KBM-7 (cell line): ENCODE data around the gene SNX1.
A peak's percentile ranks its signal among the peaks of the same experiment; 100 is the strongest.
"Not testable (repeated sequence)": the region's sequence is repeated elsewhere in the genome, so short reads cannot be mapped to it uniquely, and the experiment has no call there.

Experiments
- DNase-seq: peaks from one replicate; pipeline ENCODE4 v3.0.0-alpha.2; 2015
- in situ Hi-C: fragments of 300-500 bp; cut with MboI; formaldehyde crosslinking; loops from 2 replicates; pipeline ENCODE4 v1.14.3; 2020; ENCODE audit warnings: low sequenced_read_pairs, low pct_unique_long_range_greater_than_20kb, mixed read lengths

Gene SNX1

DNA sequence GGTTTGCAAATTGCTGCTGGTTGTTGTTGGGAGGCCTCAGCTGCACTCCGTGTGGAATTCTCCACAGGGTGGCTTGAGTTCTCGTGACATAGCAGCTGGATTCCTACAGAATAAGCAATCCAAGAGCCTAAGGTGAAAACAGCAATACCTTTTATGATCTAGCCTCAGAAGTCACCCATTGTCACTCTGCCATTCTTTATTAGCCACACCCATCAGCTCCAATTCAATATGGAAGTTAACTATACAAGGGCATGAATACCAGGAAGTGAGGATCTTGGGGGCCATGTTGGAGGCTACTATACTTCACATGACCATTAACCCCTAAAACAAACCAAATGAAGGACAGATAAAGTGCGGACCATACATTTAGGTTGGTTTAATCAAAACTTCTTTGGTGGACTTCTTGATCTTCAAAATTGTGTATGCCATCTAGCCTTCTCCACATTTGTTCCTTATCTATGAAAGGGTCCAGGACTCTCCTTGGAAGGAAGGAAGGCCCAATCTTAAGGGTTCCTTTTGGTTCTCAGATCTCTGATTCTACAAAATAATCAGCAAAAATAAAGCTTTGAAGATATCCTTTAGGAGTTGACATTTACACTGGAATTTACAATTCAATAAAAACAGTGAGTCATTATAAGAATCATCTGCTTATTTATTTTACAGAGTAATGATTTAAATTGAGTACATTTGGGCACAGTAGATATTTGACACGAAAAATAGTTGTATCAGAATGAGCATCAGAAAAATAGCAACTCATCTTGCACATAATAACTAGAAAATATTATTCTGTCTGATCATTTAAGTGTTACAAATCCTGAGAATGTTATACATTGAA, 23.6 kb upstream of the SNX1 start:
- in situ Hi-C loops, result loop anchor here (25.0 kb wide), 1 partner anchor 460 kb away; no protein-coding TSS in a partner anchor
- DNase-seq, result no peak

DNA sequence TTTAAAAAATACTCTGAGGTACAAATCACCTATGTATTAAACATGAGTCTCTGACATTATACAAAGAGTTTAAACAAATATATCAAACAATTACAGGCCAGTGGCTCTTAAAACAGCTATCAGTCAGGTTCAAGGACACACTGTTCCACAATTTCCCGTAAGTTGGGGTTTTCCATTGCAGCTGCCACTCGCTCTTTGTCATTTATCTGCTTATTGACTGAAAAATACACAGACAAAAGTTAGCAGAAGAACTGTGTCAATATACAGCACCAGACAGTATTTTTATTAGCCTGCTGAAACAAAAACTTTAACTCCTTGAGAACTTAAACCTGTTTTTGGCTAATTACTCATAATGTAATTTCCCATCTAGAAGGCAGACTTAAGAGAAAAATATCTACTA, 23.0 kb upstream of the SNX1 start:
- no peak for DNase-seq
- in situ Hi-C loops, result loop anchor here (25.0 kb wide), 1 partner anchor 461 kb away; no protein-coding TSS in a partner anchor

DNA sequence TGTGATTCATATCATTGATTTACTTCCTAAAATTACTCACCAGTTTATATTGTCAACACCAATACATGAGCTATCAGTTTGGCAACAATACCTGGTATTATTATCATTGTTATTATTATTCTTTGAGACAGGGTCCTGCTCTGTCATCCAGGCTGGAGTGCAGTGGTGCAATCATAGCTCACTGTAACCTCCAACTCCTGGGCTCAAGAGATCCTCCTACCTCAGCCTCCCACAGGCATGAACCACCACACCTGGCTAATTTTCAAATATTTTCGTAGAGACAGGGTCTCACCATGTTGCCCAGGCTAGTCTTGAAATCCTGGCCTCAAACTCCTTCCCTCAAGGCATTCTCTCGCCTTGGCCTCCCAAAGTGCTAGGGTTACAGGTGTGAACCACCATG, 22.3 kb upstream of the SNX1 start:
- DNase-seq, result not testable (repeated sequence)
- in situ Hi-C loops, result loop anchor here (25.0 kb wide), 1 partner anchor 461 kb away; no protein-coding TSS in a partner anchor

DNA sequence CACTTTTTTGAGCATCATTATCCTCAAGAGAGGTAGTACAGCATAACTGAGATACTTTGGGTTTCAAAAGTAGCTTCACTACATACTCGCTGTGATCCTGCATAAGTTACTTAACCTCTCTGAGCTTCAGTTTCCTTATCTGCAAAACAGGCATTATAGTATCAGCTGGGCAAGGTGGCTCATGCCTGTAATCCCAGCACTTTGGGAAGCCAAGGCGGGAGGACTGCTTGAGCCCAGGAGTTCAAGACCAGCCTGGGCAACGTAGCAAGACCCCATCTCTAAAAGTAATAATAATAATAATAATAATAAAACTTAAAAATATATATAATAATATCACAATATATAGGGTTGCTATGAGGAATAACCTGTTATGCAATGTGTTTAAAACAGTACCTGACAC, 13.0 kb upstream of the SNX1 start:
- in situ Hi-C loops, result no loop called here
- DNase-seq, result no peak

DNA sequence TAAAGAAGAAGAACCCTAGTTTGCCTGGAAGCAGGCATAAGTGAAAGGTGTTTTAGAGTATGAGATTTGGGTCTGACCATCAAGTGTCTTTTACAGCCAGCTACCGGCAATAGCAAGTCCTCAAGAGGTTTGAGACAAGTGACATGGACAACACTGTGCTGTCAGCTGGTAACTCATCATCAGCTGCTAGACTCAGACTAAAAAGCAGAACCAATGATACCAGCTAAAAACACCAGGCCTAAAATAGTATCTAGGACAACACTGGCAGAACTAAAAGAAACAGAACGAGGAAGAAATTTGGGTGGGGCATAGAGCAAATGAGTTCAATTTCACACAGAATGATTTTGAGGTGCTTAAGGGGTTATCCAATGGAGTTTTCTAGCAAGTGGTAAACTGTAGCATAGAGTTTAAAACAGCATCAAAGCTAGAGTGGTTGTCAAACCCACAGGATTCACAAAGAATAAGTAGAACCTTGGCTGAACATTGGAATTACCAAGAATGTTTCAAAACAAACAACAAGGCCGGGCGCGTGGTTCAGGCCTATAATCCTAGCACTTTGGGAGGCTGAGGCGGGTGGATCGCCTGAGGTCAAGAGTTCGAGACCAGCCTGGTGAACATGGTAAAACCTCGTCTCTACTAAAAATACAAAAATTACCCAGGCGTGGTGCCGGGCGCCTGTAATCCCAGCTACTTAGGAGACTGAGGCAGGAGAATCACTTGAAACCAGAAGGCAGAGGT, 6.1 kb upstream of the SNX1 start:
- in situ Hi-C loops, result no loop called here
- DNase-seq, result peak; percentile 80

DNA sequence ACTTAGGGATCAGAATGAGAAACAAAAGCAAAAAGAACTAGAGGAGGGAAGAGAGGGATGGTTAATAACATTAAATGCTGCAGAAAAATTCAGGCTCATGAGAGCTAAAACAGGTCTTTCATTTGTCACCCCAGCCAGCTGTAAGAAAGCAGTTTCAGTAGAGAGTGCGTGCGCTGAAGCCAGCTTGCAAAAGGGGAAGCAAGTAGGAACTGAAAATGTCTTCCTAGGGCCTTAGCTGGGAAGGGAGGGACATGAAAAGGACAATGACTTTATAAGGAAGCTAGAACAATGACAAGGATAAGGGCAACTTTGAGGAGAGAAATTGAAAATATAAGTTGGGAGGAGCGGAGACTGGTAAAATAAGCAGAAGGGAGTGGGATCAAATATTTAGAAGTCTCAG, 5.3 kb upstream of the SNX1 start:
- in situ Hi-C loops, result no loop called here
- peak; percentile 90 for DNase-seq

DNA sequence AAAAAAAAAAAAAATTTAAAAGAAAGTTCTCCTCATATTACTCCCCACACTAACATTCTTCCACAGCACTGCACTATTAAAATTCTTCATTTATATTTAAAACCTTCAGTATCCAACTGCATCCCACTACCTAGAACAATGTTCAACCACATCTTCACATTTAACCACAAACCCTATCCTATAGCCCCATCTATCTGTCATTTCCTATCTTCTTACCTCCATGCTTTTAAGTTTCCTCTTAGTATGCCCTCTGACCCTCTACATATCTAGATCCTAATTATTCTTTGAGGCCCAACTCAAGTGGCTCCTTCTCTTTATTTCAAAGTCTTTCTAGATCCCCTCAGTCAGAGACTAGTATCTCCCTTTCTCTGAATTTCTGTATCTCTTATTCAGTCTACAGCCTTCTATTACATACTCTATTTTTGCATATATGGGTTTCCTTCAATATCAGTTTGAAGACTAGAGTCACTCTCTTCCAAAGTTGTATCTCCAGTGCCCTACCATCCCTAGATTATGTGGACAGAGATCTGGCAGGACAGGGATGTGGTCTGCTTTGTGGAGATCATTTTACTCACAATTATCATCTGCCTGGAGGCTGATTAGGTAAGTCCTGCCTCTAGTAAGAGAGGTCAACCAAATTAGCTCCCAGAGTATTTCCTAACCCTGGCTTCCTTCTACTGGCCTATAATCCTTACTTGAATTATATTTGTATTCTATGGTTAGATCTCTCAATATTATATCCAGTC, 3.5 kb upstream of the SNX1 start:
- peak; percentile 69 for DNase-seq
- in situ Hi-C loops, result no loop called here

DNA sequence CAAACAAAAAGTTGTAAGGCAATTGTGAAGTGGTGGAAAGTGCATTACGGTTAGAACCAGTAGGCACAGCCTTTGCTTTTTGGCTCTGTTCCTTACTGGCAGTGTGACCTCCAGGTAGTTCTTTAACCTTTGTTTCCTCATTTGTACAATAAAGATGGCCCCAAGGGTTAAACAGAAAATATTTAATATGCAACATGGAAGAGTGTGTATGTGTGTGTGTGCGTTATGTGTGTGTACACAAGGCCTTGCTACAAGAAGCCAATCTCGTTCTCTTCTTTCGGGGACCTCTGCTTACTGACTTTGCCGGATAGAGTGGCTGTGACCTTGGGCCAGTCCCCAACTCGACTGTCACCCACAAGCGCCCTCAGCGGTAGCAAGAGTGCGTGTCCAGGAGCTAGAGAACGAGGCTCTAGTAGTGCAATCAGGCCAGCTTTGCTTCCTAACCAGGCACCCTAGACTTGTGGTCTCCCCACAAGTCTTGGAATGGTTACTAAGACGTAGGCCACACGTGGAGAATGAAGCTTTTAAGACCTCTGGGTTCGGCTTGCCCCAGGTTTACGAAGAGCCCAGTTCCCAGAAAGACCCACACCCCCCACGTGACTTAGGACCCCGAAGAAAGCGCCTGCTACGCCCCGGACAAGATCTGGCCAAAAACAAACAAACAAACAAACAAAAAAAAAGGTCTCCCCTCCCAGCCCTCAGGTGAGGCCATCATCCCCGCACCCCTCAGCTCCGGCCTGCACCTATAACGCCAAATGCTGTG, 2.7 kb upstream of the SNX1 start:
- peak; percentile 83 for DNase-seq
- in situ Hi-C loops, result no loop called here

DNA sequence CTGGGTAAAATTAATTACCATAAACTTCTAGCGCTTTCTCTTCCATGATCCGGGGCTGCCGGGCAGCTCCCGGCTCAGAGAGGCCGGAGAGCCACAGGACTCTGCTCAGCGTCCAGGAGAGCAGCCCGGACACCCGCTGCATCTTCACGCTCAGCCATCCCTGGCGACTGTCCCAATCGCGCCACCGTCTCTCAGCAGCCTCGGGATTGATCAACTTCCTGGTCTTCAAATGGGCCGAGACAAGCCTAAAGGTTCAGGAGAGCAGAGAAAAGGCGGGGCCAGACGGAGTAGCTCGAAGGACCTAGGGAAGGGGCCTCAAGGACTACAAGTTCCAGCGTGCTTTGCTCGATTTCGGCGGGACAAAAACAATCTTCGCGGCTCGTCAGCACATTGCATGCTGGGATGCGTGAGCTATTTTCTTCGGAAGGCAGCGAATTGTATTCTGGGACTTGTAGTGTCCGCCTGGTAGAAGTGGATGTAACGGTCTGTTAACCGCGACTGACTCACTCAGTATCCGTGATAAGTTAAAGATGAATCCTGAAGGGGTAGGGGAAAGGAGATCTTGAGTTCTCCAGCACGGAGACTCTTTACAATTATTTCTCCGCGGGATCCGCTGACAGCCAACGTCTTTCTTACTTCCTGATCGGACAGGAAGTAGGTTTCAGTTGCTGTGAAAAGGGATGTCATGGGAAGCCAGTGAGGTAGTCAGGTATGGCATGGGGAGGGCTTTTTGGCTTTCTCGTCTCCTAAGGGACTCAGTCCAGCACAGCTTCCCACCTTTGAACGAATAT, 2.0 kb upstream of the SNX1 start, which contains the start of gene CIAO2A:
Gene CIAO2A (minus strand): TSS at position 212 of the 791 bp plus-strand sequence. CDS start 70 bp downstream, at position 142.
- peak; percentile 100 for DNase-seq
- in situ Hi-C loops, result no loop called here

DNA sequence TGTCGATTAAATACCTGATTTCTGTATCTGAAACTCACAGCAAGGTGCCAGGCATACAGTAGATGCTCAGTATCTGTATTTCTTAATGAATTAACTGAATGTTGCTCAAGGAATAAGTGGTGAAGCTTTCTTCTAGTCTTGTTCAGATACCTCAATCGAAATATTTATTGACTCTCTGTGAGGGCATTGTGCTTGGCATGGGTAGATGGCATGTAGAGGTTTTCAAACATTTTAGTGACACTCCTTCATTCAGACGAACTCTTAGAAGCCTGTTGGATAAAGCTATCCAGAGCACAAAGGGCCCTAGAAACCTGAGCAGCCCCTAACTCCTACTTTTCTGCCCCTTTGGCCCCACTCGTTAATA, 369 bp upstream of the SNX1 start:
- DNase-seq, result no peak
- in situ Hi-C loops, result no loop called here

DNA sequence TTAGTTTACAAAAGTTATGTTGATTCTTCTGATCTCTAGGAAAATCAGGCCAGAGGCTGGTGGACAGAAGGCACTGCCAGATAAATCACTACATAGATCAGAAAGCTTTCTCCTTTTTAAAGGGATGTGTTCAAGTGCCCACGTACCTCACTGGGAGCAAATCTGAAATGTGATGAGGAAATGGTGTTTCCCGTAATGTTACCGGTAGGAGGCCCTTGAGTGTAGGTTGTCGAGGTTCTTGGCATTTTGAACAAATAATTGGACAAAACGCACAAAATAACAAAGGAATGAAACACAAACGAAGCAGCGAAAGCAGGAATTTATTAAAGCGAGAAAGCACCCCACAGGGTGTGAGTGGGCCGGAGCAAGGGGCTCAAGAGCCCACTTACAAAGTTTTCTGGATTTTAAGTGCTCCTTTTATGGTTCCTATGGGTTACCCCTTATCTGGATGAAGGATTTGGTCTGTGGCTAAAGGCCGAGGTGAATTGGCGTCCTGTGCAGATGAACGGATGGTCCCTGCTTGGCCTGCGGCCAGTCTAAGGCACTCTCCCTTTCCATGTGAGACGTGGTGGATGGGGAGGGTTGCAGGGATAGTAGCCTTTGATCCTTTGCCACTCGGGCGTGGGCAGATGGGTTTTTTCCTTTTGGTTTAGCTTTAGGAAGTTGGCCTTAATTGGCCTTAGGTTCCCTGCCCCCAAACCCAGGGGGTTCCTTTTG, 1.0 kb downstream of the SNX1 start:
- DNase-seq, result peak; percentile 64
- in situ Hi-C loops, result no loop called here

DNA sequence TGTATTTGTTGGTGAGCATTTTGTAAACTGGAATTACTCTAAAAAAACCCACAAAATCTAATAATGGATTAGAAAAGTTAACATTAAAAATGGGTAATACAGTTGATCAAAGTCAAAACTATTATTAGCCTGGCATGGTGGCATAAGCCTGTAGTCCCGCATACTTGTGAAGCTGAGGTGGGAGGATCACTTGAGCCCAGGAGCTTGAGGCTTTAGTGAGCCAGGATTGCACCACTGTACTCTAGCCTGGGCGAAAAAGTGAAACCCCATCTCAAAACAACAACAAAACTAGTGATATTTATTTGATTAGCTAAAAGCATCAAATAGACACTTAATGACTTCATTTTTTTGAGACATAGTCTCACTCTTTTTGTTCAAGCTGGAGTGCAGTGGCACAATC, 3.6 kb downstream of the SNX1 start:
- in situ Hi-C loops, result no loop called here
- no peak for DNase-seq

DNA sequence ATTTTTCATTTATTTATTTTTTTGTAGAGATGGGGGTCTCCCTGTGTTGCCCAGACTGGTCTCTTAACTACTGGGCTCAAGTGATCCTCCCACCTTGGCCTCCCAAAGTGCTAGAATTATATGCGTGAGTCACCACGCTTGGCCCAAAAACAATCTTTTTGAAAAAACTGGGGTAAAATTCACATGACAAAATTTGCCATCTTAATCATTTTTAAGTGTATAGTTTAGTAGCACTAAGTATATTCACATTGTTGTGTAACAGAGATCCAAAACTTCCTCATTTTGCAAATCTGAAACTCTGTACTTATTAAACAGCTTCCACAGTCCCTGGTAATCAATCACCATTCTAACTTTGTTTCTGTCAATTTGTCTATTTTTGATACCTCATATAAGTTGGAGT, 5.2 kb downstream of the SNX1 start:
- in situ Hi-C loops, result no loop called here
- DNase-seq, result peak; percentile 51

DNA sequence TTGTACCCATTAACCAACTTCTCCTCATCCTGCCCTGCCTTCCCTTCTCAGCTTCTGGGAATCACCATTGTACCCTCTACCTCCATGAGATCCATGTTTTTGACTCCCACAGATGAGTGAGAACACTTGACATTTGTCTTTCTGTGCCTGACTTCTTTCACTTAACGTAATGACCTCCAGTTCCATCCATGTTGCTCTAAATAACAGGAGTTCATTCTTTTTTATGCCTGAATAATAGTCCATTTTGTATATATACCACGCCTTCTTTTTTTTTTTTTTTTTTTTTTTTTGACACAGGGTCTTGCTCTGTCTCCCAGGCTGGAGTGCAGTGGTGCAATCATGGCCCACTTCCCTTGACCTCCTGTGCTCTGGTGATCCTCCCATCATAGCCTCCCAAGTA, 6.7 kb downstream of the SNX1 start:
- no peak for DNase-seq
- in situ Hi-C loops, result no loop called here

DNA sequence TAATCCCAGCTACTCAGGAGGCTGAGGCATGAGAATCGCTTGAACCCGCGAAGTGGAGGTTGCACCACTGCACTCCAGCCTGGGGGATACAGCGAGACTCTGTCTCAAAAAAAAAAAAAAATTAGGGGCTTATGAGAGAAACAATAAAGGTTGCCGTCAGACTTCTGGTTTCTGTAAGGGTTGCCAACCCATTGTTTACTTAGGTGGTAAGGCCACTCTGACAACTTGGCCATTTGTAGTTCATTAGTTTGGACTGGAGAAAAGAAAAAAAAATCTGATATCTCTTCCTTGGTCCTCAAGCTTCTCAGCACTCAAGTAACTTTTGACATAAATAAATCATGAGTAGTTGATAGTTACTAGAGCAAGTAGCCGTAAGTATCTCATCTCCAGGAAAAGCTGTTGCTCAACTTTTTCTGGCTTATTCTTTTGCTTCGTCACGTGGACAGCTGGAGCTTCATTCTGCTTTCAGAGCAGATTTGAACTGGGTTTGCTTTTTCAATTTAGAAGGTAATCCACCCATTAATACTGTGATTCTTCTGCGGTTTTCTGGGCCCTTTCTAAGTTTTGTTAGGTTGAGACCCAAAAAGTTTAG, 9.4 kb downstream of the SNX1 start:
- in situ Hi-C loops, result no loop called here

DNA sequence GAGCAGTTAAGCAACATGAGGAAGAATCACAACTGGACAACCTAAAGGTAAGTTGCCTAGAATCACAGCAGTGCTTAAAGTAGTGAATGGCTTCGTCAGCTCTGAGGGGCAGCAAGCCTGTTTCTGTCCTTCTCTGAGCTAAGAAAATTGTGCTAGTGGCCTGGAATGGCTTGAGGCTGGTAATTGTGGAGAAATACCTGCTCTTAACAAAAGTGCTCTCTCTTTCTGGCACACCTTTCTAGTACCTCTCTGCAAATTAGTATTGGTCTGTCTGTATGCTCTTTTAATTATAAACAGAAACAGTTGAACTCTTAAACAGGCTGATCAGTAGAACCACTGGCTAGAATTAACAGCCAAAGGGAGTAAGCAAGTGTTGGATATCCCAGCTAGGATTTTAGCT, 11.6 kb downstream of the SNX1 start:
- in situ Hi-C loops, result no loop called here
- DNase-seq, result no peak

More for the DNA sequence above, 9.4 kb downstream of the SNX1 start:
- DNase-seq, result peak; percentile 41

DNA sequence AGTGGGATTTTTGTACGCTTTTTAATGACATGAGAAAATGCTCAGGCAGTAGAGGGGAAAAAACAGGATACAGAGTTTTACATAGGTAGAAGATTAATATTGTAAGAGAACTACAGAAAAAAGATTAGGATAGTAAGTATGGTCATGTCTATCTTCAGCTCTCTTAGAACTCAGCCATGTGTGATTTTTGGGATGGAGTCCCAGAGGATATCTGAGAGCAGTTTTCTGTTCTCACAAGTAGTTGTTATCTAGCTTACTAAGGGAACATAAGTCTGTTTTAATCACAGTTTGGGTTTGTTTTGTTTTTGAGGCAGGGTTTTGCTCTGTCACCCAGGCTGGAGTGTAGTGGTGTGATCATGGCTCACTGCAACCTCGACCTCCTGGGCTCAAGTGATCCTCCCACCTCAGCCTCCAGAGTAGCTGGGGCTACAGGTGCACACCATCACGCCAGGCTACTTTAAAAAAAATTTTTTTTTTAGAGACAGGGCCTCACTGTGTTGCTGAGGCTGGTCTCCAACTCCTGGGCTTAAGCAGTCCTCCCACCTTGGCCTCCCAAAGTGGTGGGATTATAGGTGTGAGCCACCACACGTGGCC, 14.4 kb downstream of the SNX1 start:
- DNase-seq, in situ Hi-C loops: not testable (repeated sequence)
